EL (cell line): ENCODE measurements around the gene LSAMP.
A peak's percentile ranks its signal among the peaks of the same experiment; 100 is the strongest.

Source experiments
- DNase-seq: peaks from one replicate; pipeline ENCODE4 v3.0.0-alpha.2; 2016

The LSAMP gene

GRCh38 chr3:115999001-115999585 is 446.2 kb downstream of the LSAMP start:
- DNase-seq: no peak

DNA sequence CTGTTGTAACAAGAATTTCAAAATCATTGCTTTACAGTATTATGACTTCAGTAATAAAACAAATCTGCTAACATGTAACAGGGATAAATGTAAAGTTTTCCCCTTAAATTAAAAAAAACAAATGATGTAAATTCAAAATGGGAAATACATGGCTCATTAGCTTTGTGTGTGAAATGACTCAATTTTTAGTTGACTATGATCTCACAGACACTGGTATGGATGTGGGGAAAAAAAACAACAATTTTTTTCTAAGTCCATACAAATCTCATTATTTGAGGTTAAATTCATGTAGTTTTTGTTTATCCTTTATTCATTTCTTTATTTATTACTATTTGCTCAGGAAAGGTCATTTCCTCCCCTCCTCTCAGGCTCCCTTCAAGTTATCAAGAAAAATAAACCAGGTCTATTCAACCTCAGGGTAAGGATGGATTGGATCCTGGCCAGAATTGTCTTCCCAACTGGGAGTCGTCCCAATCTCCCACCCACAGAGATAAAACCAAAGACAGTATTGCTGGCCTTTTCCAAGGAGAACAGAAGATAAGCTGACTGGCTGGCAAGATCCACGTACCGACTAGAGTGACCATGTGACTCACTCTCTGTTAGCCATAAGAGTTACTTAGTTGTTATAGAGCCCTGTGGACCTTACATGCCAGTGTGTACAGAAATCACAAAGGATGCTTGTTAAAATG is 448.7 kb downstream of the LSAMP start:
- peak; percentile 17 for DNase-seq

DNA sequence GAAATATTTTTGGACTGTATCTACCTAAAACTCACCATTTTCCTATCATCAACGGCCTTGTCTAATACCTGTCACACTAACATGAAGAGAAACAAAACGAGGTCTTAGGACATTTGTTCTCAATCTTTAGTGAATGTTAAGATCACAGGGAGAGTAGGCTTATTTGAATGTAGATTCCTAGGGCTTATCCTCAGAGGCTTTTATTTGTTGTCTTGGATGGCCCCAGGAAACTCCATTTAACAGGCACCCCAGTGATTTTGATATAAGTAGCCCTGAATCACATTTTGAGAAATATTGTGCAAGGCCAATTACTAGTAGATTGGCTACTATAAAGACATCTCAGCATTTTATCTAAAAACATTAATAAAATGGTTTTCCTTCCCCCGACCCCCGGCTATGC is 454.6 kb downstream of the LSAMP start:
- DNase-seq: no peak

DNA sequence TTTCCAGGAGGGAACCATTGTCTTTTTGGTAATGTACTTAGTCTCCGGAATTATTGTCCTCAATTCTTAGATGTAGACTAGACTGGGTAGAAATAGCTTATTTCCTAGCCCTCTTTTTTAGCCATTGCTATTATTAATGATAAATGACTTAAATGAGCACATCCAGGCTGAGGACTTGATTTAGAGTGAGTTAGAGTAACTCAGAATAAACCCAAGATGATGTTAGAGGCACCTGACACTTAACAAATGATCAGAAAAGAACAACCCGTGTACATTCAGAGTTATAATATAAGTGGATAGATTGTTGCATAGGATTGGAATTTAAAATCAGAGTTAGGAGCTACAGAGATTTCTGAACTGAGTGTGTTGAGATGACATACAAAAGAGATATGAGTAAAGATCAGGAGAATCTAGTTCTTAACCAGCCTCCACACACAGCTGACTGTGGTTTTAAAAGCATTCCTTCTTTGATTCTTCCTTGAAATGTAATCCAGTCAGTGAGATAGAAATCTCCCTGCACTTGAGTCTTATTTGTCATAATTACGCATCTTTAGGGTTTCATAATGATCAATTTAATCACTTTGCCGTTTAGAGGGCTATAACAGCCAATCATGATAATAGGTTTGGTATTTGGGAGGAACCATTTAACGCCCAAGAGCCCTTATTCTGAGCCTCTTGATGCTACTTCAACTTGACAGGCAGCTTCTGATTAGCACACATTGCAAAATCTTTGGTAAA is 455.4 kb downstream of the LSAMP start:
- peak; percentile 83 for DNase-seq

- DNase-seq: peak; percentile 60
Measured at GRCh38 chr3:115986555-115987207, 458.6 kb downstream of the LSAMP start.

- DNase-seq: no peak
Measured at GRCh38 chr3:115982629-115983028, 462.7 kb downstream of the LSAMP start.

- DNase-seq: no peak
Measured at GRCh38 chr3:115982108-115982507, 463.2 kb downstream of the LSAMP start.

DNA sequence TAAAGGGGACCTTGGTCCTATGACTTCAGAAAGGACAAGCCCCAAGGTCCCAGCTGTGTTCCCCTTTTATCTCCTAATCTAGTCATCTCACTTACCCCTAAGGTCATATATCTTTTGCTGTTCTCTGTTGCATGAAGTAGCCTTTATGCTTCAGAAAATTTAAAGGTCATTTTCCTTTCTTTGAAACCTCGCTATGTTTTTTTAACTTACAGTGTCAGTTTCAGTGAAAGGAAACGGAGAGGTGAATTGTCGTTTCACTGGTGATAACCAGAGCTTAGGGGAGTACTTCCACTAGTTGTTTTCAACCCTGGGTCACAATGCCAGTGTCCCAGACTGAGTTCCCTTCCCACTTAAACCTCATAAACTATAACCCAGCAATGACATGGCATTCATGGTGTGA is 464.6 kb downstream of the LSAMP start:
- no peak for DNase-seq

GRCh38 chr3:115977866-115978265 is 467.4 kb downstream of the LSAMP start:
- DNase-seq: no peak

- no peak for DNase-seq
Measured at GRCh38 chr3:115975796-115976195, 469.5 kb downstream of the LSAMP start.

- peak; percentile 56 for DNase-seq
Measured at GRCh38 chr3:115975353-115975752, 469.9 kb downstream of the LSAMP start.

DNA sequence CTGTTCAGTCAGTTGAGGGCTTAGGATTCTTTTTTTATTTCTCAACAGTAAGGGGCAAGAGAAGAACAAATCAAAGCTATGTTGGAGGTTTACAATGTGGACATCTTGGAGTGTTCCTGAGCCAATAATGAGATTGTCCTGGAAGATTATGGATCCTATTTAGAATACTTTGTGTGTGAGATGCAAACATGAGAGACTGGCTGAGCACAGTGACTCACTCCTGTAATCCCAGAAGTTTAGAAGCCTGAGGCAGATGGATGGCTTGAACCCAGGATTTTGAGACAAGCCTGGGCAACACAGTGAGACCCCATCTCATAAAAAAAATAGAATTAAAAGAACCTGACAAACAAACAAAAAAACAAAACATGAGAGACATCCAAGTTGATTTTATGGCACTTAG is 470.3 kb downstream of the LSAMP start:
- DNase-seq: no peak

DNA sequence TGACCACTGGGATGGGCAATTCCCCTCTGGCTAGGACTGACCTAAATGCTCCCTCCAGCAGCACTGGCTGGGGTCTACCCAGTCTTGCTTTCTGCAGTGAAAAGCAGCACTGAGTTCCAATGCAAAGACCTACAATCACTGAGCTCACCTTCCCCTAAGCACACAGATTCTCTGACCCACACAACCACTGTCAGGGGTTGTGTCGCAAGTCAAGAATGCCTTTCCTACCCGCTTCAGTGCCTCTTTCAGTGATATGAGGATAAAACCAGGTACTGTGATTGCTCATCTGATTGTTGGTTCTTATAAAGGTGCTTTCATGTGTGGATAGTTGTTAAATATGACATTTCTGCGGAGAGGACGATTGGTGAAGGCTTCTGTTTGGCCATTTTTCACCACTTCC is 476.4 kb downstream of the LSAMP start:
- no peak for DNase-seq

GRCh38 chr3:115961380-115961779 is 483.9 kb downstream of the LSAMP start:
- DNase-seq: peak; percentile 2

DNA sequence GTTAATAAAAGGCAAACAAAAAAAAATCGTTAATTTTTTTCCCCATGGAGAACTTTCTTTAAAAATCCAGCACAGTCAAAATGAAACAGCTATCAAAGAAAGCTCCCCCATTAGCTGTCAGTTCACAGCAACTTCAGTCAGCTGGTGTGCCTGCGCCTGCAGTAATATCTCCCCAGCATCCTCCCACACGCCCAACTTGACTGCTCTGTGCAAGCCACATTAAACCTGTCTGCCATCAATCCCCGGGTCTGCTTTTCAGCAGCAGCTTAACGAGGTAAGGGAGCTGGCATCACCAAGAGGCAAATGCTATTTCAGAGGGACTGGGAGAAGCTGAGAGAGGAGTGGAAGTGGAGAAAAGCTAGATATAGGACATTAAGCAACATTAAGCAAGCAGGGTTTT is 484.5 kb downstream of the LSAMP start:
- no peak for DNase-seq

DNA sequence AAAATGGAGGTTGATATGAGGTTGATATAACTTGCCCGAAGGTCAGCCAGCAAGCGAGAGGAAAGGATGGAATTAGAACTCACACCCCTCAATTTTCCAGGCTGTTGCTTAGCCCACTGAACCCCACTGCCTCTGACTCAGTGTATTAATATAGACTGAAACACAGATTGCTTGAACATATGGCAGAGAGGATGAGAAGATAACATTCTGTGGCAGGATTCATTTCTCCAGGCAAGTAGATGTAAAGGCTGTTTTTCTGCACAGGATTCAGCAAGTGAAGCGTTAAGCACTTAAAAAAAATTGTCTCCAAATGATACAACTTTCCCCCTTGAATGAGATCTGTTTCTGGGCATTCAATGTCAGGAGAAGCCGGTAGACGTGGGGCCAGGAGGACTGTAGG is 486.8 kb downstream of the LSAMP start:
- DNase-seq: no peak

GRCh38 chr3:115947325-115947724 is 498.0 kb downstream of the LSAMP start:
- no peak for DNase-seq

DNA sequence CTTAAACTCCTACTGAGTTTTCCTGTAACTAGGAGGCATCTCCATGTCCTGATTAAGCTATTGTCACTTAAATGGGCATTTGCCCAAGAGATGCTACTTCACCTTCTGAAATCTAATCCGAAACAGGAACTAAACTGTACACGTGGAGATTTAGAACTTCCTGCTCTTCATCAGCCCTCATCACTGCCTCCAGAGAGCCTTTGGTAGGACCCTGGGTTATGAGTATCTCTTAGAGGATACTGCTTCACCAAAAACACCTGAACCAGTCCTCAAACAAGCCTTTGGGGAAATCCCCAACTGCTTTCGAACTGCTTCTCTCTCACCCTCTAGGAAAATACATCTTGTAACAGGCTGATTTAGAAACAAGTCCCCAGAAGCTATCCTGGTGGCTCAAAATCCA is 501.7 kb downstream of the LSAMP start:
- no peak for DNase-seq

GRCh38 chr3:115937054-115937453 is 508.2 kb downstream of the LSAMP start:
- DNase-seq: no peak

- DNase-seq: no peak
Measured at GRCh38 chr3:115932807-115933206, 512.5 kb downstream of the LSAMP start.

GRCh38 chr3:115931581-115931980 is 513.7 kb downstream of the LSAMP start:
- DNase-seq: no peak

DNA sequence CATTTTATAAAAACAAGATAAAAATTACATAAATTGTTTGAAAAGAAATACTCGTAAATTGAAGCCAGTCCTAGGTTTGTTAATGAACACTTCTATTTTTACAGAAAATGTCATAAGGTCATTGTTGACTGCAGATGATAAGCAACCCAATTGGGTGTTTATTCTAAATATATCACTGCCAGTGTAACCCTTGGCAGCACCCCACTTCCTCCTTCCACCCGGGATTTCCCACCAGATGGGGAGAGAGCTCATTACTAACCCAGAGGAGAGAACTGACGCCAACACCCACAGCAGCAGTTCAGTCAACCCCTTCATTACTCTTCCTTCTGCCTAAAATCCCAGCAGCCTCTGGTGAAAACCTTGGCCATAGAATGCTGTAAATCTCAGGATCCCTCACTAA is 514.4 kb downstream of the LSAMP start:
- DNase-seq: no peak

DNA sequence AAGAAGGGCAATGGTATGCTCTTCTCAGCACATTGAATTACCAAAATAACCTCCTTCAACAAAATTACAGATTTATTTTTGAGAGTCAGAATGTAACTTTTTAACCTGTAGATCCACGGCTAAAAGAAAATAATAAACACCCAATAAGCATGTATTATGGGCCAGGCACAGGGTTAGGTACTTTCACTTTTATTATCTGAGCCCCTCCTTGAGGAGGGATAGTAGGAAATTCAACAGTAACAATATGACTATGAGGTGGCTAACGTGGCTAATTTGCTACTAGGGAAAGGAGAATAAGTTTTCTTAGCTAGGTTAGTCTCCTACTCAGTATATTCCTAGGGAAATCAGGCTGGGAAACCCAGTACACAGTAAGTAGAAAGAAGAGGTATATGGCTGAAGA is 515.1 kb downstream of the LSAMP start:
- DNase-seq: no peak

- DNase-seq: no peak
Measured at GRCh38 chr3:115928376-115928775, 516.9 kb downstream of the LSAMP start.
